ENCODE data around the gene DLG2.

DNA sequence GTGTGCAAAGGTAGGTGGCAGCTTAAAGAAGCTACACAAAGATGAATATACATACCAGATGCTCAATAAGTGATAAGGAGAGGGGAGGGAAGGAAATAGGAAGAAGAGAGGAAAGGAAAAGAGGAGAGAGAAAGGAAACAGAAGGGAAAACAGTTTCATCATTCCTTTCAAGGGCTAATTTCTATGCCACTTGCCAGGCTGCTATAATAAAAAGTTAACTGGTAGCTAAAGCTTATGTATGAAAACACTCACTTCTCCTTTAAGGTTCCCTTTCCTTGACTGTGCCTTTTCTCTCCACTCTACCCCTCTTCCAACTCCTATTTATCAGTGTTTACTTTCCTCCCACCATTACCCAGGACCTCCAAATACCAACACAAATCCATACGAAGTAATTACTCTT is 347.9 kb downstream of the DLG2 start:
- TF ChIP-seq, protein P1, sequence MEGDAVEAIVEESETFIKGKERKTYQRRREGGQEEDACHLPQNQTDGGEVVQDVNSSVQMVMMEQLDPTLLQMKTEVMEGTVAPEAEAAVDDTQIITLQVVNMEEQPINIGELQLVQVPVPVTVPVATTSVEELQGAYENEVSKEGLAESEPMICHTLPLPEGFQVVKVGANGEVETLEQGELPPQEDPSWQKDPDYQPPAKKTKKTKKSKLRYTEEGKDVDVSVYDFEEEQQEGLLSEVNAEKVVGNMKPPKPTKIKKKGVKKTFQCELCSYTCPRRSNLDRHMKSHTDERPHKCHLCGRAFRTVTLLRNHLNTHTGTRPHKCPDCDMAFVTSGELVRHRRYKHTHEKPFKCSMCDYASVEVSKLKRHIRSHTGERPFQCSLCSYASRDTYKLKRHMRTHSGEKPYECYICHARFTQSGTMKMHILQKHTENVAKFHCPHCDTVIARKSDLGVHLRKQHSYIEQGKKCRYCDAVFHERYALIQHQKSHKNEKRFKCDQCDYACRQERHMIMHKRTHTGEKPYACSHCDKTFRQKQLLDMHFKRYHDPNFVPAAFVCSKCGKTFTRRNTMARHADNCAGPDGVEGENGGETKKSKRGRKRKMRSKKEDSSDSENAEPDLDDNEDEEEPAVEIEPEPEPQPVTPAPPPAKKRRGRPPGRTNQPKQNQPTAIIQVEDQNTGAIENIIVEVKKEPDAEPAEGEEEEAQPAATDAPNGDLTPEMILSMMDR (IDR thresholded peaks at IDR 0.05; ENCODE audit: insufficient read depth, low read length), result no peak
- no peak for TF ChIP-seq POLR2AphosphoS5 (IDR thresholded peaks at IDR 0.05; ENCODE audit: low read depth)
- TF ChIP-seq, protein P2, sequence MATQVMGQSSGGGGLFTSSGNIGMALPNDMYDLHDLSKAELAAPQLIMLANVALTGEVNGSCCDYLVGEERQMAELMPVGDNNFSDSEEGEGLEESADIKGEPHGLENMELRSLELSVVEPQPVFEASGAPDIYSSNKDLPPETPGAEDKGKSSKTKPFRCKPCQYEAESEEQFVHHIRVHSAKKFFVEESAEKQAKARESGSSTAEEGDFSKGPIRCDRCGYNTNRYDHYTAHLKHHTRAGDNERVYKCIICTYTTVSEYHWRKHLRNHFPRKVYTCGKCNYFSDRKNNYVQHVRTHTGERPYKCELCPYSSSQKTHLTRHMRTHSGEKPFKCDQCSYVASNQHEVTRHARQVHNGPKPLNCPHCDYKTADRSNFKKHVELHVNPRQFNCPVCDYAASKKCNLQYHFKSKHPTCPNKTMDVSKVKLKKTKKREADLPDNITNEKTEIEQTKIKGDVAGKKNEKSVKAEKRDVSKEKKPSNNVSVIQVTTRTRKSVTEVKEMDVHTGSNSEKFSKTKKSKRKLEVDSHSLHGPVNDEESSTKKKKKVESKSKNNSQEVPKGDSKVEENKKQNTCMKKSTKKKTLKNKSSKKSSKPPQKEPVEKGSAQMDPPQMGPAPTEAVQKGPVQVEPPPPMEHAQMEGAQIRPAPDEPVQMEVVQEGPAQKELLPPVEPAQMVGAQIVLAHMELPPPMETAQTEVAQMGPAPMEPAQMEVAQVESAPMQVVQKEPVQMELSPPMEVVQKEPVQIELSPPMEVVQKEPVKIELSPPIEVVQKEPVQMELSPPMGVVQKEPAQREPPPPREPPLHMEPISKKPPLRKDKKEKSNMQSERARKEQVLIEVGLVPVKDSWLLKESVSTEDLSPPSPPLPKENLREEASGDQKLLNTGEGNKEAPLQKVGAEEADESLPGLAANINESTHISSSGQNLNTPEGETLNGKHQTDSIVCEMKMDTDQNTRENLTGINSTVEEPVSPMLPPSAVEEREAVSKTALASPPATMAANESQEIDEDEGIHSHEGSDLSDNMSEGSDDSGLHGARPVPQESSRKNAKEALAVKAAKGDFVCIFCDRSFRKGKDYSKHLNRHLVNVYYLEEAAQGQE (IDR thresholded peaks at IDR 0.05; ENCODE audit: insufficient replicate concordance, low read depth), result no peak
- TF ChIP-seq SPI1 (IDR thresholded peaks at IDR 0.05; ENCODE audit: borderline replicate concordance, low read depth), result peak; percentile 61; the same call in 1 of the 2 replicates
- no peak for TF ChIP-seq GABPA (IDR thresholded peaks at IDR 0.05; ENCODE audit: low read depth)
